K562 (cell line): ENCODE measurements around the gene ECE2. TPM values are rescaled to one million over a fixed set of nuclear protein-coding genes. Genes with fewer than 3 reads are reported as not detected.

Source experiments
- ARID4B ChIP-seq: sonication (generic); formaldehyde crosslinking; IDR thresholded peaks from 2 replicates; pipeline ENCODE4 v1.8.0; 2022; ENCODE audit warnings: mild to moderate bottlenecking, missing genetic modification reagents
- ATF1 ChIP-seq, 2 experiments: fragments of 450-650 bp in 1 of 2; IDR thresholded peaks; 2 replicates each; pipeline ENCODE4 v1.6.1; 2016; ENCODE audit warnings: missing compliant biosample characterization in 1 of 2, missing genetic modification characterization in 1 of 2
- EP400 ChIP-seq: fragments of 450-650 bp; IDR thresholded peaks from 2 replicates; pipeline ENCODE4 v1.6.1; 2017; ENCODE audit warnings: antibody characterized with exemption, mild to moderate bottlenecking, moderate library complexity
- HMG20A ChIP-seq: fragments of 450-650 bp; formaldehyde crosslinking; conservative IDR thresholded peaks from 2 replicates; pipeline ENCODE4 v1.4.0; 2020; ENCODE audit warnings: mild to moderate bottlenecking, mixed read lengths
- HNRNPUL1 ChIP-seq: fragments of 200-400 bp; formaldehyde crosslinking; IDR thresholded peaks from 2 replicates; pipeline ENCODE4 v1.6.1; 2017; ENCODE audit warnings: low read length
- HSF4 ChIP-seq: fragments of 250-450 bp; sonication (Bioruptor Pico); IDR thresholded peaks from 2 replicates; pipeline ENCODE4 v2.1.2; 2022; ENCODE audit warnings: mild to moderate bottlenecking, moderate library complexity, borderline replicate concordance
- KDM5B ChIP-seq: fragments of 200-600 bp; sonication (generic); IDR thresholded peaks from 2 replicates; pipeline ENCODE4 v1.6.1; 2012; ENCODE audit warnings: low read depth, mild to moderate bottlenecking, moderate library complexity, low read length, control low read depth, inconsistent platforms; ENCODE audit not compliant: insufficient replicate concordance
- LARP7 ChIP-seq: fragments of 450-650 bp; IDR thresholded peaks from 2 replicates; pipeline ENCODE4 v1.6.1; 2016
- NRF1 ChIP-seq, 2 experiments: fragments of 450-650 bp; IDR thresholded peaks in 1 of 2; conservative IDR thresholded peaks in 1 of 2; 2 replicates each; pipeline ENCODE4 v1.6.1; 2014; ENCODE audit warnings: mild to moderate bottlenecking in 2 of 2
- PHF21A ChIP-seq: fragments of 450-650 bp; IDR thresholded peaks from 2 replicates; pipeline ENCODE4 v1.6.1; 2017; ENCODE audit warnings: low read depth, borderline replicate concordance
- REST ChIP-seq, 2 experiments: fragments of 450-650 bp; formaldehyde crosslinking in 1 of 2; IDR thresholded peaks; 2 replicates each; pipeline versions ENCODE4 v1.4.0 to v1.6.1; 2014 to 2020; ENCODE audit warnings: mild to moderate bottlenecking in 2 of 2, borderline replicate concordance in 1 of 2, low read depth in 1 of 2
- TAF9B ChIP-seq: fragments of 450-650 bp; IDR thresholded peaks from 2 replicates; pipeline ENCODE4 v1.6.1; 2018; ENCODE audit warnings: mild to moderate bottlenecking; ENCODE audit not compliant: partially characterized antibody
- ZNF184 ChIP-seq: sonication (generic); formaldehyde crosslinking; IDR thresholded peaks from 2 replicates; pipeline ENCODE4 v1.5.0; 2020; ENCODE audit warnings: missing genetic modification reagents
- polyA plus RNA-seq, 8 experiments: library from polyadenylated mRNA; depleted of rRNA in 4 of 8; stranded (reverse) in 5 of 8; unstranded in 3 of 8; fragments of >200 nt; fragmentation: Nextera tagmentation in 2 of 8; fragmentation: Illumina TruSeq in 1 of 8; extraction: Ambion mirVana in 2 of 8; extraction: Trizol in 1 of 8; gene quantifications; 2 replicates each; pipeline versions ENCODE4 v1.2.1 to v1.2.3, GENCODE V29; 2011 to 2014; ENCODE audit warnings: inconsistent platforms in 1 of 8, missing spikeins in 1 of 8
- total RNA-seq, 7 experiments: library from RNA; depleted of rRNA in 6 of 7; stranded (reverse); fragments of >200 nt in 6 of 7; fragmentation: Illumina TruSeq in 2 of 7; extraction: Trizol in 2 of 7; gene quantifications; 2 replicates each; pipeline versions ENCODE4 v1.2.1 to v1.2.3, GENCODE V29; 2011 to 2021; ENCODE audit warnings: low replicate concordance in 1 of 7

ECE2 gene
- total and polyA plus RNA-seq, 9 of the 15 experiments (the other 6 are each of a cell fraction or from before 2014, with no cell fraction given): not detected

- no peak for TF ChIP-seq ARID4B (CRISPR knock-in tag)
- TF ChIP-seq NRF1 (conservative IDR thresholded peaks at IDR 0.05 in 1 of 2, IDR thresholded peaks at IDR 0.05 in 1 of 2): peak; percentile 57 to 64; a peak in 3 of 4 replicates
- no peak for TF ChIP-seq TAF9B
- no peak for TF ChIP-seq ZNF184 (CRISPR knock-in tag)
- no peak for TF ChIP-seq HMG20A (CRISPR knock-in tag)
- peak; percentile 22 for TF ChIP-seq KDM5B
- no peak for TF ChIP-seq HNRNPUL1
- no peak for TF ChIP-seq ATF1 (CRISPR knock-in tag; IDR thresholded peaks at IDR 0.05)
- no peak for TF ChIP-seq ATF1 (tag; IDR thresholded peaks at IDR 0.05)
- peak; percentile 85 for TF ChIP-seq REST (IDR thresholded peaks at IDR 0.05; ENCODE audit: borderline replicate concordance)
- peak; percentile 90 for TF ChIP-seq REST (CRISPR knock-in tag; IDR thresholded peaks at IDR 0.05; ENCODE audit: low read depth)
- no peak for TF ChIP-seq EP400
- TF ChIP-seq PHF21A: no peak
- TF ChIP-seq LARP7: no peak
- TF ChIP-seq HSF4 (CRISPR knock-in tag): no peak
Measured at GRCh38 chr3:184259878-184260723, 15.7 kb upstream of the ECE2 start (continued).
